HG03460 (cell line): Measurements from ENCODE around the gene MICAL3.

Experiments used
- ATAC-seq: cut with Tn5 transposase; IDR thresholded peaks from one replicate; pipeline ENCODE4 v1.9.1; 2021; ENCODE audit not compliant: unreplicated experiment

MICAL3 gene

DNA sequence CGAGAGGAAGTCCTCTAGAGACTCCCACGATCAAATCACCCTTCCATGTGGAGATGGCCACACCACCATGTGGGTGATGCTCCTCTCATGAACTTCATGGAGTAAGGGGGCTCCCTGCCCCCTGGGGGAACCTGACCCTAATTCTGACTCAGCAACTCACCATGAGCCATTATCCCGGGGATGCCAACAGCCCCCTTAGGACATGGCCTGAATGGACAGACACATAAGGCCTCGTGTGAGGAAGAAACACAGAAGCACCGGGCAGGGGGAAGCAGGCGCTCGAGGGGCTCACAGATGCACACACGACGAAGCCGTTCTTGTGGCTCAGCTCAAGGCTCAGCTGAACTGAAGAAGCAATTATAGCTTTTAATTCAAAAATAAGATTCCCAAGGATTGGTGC is 150.6 kb downstream of the MICAL3 start:
- no peak for ATAC-seq

DNA sequence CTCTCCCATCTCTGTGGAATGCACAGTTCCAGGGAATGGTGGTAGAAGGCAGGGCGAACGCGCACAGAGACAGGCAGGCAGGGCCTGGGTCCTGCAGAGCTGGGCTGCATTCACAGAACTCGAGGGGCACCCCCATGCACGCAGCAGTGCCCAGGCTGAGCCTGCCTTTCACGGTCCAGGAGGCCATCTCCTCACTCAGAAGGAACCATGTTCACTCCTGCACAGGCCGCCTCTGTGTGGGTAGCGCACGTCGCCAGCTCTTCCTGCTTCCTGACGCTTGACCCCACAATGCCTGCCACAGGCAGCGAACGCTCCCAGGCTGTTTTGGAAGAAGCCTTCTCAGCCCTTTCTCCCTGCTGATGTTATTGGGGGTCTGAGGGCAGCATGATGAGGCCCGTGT is 151.2 kb downstream of the MICAL3 start:
- ATAC-seq: no peak

DNA sequence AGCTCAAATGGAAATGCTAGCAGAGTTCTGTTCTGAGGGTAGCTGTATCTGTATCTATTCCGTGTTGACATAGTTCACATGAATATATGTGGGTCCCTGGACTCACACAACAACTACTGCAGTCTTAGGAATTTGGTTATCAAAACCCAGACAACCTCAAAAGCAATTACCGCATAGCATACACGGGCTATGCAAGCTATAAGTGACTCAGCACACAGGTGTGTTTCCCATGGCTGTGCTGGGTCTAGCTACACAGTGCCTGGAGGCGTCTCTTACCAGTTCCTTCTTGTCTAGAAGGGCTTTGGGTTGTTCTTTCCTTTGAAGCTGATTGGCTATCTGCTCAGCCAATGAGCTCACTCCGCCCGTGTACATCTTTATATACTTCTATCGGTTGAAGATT is 151.9 kb downstream of the MICAL3 start:
- ATAC-seq: no peak

DNA sequence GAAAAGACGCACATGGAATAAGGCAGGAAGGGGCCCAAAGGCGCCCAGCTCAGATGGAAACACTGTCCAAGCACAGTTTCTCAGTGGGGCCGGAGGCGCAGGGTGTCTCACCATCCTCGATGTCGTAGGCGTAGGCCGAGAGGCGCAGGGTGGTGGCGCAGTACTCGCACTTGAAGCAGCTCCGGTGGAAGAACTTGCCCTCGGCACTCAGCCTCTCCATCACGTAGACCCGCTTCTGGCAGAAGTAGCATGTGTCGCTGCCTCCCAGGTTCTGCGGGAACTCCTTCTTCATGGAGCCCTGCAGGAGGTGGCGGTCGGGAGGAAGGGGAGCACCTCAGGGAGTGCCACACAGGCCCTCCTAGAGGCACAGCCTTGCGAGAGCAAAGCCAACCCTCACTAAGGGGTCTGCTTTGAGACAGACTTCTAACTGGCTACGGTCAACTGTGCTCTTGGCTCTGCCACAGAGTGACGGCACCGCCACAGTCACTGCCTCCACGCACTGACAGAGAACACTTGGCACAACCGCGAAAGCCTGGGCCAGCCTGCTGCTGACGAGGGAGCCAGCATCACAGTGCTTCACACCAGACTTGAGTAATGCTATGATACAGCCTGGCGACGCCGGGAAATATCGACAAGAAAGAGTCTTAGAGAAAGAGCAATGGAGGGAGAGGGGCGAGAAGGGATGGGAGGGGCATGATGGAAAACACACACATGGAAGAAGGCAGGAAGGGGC is 152.5 kb downstream of the MICAL3 start:
- no peak for ATAC-seq

DNA sequence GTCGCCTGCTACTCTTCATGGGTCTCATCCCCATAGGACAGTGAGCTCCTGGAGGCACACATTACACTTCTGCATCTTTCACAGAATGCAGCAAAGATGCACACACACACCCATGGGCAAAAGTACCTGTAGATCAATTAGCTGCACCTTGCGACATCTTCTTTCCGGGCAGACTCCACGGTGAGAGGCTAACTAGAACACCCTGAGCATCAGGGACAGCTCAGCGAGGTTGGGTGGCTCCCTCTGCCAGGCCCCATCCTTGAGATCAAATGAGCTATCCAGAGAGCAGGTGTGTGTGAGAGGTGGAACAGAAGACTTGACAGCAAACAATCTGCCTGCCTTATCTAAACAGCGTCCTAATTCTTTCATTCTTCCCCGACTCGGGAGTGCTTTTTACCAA is 154.0 kb downstream of the MICAL3 start:
- ATAC-seq: no peak

DNA sequence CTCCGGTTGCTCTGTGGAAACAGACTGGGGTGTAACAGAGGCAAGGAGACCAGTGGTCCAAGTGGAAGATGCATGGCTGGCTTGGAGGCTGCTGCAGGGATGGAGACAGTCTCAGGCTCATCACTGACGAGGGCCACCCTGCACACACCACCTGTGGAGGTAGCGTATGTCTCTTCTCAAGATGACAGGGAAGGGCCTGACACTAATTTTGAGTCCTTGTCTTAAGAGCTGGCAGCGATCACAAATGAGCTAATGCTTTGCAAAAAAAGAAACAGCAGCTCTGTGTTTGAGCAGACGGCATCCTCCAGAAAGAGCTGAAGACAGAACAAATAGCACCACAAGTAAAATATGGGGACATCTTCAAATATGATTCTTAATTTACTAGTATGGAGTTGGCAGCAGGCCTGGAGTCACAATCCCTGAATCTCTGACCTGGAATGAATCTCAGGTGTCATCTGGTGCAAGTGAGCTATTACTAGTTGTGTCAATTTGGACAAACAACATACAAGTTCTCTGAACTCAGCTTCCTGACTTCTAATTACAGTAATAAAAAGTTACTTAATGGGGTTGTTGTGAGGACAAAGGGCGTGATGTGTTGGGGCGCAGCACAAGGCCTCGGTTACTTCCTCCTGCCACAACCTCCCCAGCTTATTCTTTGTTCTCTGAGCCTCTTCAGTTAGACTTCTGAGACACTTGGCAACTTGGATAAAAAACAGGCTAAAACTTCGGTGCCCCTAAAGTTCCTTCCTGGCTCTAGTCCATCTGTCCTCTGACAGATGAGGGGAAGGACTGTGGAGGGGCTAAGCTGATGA is 154.9 kb downstream of the MICAL3 start:
- no peak for ATAC-seq

DNA sequence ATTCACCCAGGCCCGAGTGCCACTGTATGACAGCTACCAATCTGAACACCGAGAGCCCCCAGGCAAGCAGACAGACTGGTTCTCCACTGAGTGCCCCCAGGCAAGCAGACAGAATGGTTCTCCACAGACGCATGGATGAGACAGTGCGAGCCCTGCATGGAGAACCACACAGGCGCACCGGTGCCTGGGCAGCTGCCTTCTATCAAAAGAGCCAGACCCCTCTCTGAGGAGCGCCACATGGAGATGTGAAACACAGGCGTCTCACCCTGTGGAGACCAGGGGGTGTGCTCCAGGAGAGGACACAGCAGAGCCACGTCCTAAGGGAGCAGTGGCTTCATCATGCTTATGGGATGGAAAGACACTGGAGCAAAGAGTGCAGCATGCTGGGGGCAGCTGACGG is 155.6 kb downstream of the MICAL3 start:
- no peak for ATAC-seq

DNA sequence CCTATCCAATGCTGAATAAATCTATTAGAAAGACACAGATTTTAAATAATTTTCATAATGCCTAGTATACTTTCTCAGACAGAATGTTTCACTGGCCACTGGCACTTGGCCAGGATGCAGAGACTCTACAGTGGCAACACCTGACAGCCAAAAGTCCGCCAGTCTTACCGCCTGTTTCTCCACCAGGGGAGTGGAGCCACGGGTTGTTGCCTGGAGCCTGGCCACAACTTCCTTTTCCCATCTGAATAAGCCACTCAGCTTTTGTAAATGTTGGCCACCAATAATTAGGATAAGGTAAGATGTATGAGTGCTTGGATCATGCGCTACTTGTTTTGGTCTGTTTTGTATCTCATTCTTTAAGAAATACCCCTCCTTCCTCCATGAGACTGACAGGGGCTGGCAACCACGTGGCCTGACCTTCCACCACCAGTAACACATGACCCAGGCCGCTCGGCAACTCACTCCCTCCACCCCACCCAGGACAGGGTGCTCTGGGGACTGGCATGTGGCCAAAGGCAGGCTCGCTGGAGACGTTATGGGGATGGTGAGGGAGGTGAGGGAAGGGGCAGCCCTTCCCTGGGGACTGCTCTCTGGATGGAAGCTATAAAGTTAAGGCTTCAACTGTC is 157.1 kb downstream of the MICAL3 start:
- ATAC-seq: no peak

DNA sequence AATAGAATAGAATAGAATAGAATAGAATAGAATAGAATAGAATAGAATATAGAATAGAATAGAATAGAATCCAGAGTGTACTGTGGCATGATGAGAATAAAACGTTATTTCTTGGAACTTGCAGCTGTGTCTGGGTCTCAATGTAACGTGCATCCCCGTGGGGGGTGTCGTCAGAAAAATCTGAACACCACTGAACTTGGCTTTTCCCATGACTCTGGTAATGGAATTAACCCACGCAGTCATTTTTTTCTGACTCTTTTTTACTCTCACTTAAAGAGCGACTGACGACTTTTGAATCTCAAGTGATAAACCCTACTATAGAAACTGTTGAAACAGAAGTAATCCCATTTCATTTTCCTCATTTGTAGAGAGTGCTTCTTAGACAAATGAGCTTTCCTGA is 157.7 kb downstream of the MICAL3 start:
- ATAC-seq: no peak

DNA sequence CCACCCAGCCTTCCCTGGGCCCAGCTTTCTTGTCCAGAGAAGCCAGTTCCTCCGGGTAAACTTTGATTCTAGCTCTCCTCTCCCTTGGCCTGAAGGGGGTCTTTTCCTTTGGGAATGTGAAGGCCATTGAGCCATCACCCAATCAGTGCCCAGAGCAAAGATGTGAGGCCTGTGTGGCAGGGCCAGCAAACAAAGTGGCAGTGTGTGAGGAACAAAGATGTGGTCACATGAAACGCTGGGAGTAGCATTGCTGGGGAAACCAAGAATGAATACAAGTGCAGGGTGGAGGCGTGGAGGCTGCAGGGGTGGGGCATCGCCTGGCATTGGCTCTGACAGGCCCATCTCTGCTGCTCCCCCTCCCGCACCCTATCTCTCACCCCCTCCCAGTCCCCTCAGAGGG is 158.2 kb downstream of the MICAL3 start:
- no peak for ATAC-seq

DNA sequence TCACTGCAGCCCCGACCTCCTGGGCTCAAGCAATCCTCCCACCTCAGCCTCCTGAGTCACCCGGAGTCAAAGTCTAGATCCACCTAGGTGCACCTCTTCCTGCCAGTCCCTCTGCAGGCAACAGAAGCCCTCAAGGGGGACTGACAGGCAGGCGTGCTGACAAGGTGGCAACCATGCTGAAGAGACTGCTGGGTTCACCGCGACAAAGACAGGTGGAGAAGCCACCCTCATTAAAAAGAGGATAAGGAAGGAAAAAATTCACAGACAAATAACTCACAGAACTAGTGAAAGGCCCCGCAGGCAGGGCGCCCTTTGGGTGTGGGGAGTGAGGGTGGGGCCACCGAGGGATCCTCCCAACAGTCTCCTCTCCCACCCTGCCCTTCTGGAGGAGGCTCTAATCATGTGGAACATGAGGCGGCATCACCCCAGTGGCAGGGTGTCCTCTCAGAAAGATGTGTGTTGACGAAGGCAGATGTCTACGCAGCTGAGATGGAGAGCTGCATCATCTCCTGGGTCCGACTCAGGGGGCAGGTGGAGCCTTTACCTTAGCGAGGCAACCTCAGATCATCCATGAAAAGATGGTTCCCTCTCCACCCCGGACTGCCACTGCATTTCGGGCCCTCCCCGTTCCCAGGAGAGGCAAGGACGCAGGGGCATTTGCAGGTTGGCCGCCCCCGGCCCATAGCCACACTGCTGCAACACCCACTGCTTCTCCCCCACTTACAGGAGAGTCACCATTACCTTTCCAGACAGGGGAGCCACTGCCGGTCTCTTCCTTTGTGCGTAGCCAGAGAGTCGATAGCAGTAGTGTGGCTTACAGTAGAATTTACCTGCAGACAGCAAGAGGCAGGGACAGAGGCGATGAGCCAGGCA is 158.9 kb downstream of the MICAL3 start:
- ATAC-seq: no peak

DNA sequence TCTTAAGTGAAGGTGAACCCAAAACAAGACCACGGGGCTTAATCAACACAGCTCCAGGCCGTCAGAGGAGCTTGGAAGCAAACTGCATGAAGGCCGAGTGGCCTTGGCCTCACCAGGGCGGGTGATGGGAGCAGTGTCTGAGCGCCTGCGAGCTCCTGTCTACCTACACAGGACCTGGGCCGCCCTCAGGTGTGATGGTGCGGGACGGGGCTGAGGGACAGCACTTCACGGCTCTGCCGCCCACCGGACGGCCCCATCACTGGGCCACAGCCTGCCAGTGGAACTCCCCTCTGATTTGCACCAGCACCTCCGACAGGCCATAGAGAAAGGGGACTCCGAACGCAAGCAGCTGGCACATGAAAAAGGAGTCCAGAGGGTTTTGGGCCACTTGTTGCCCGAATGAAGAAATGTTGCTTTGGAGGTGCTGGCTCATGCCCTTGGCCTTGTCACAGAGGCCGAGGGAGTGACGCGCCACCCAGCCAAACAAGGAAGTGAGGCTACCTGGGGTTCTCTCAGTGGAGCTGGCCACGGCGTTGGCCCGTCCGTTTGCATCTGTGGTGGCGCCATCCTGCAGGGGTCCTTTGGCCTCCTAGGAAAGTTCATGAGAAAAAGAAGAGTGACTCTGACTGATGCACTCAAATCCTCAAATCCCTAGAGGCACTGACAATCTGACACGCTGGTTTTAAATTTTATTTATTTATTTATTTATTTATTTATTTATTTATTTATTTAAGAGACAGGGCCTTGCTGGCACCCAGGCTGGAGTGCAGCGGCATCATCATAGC is 159.8 kb downstream of the MICAL3 start:
- no peak for ATAC-seq

DNA sequence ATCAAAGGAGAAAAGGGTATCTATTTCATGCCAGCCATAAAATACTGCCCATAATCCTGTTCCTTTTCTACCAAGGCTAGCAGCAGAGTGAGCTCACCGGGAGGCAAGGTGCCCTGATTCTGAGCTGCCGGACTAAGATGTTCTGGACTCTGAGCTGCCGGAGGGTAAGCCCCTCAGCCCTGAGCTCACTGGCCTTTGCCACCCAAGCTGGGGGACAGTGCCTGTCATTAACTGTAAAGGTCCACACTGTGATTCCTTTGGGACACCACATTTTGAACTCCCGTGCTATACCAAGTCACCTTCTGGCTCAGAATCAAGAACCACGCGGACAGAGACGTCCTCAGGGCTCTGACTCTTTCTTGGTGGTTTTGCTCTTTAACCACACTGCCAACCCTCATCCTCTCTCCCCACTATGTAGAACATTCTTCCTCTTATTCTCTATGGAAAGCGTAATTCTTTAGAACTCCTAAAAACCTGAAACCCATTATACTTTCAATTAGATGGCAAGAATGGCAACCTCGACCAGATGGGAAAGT is 161.6 kb downstream of the MICAL3 start:
- ATAC-seq: no peak

DNA sequence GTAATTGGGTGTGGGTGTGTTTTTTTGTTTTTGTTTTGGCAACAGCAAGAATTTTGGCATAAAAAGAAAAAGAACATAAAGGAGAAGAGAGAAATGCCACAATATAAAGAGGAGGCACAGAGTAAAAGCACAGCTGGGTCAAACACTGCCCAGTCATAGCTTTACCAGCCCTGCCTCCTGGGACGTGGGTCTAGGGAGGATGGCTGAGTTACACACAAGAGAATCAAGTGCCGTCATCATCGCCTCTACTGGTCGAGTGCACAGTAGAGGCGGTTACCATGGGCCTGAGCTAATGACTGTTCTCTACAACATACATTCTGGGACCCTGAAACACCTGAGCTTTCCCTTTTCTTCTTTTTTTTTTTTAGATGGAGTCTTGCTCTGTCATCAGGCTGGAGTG is 162.5 kb downstream of the MICAL3 start:
- no peak for ATAC-seq

DNA sequence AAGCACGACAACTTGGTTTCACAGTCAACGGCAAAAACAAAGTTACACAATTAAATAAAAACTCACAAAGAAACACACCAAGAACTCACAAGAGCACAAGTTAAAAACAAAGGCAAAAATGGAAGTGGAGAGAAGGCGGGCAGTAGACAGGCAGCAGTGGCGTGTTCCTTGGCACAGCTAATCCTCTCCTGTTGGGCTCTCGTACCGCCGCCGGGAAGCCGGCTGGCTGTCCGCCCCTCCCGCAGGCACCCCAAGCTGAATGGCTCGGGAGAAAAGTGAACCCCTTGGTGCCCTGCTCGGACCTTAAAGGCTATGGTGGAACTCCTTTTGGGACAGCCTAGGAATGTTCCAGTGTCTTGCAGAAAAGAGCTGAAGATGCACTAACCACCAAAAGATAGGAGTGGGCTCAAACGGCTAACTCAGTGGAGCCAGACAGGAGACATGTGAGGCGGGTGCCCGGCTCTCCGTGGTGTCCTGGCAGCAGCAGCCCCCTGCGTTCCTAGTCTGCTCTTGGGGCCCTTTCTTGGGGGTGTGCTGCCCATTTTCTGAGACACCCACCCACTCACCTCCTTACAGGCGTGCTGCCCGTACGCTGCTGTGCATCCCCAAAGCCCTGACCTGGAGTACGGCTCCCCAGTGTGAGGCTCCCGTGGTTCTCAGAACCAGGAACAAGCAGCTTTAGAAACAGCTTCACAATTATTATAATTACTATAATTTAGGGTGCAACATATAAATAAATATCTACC is 164.0 kb downstream of the MICAL3 start:
- ATAC-seq: no peak

DNA sequence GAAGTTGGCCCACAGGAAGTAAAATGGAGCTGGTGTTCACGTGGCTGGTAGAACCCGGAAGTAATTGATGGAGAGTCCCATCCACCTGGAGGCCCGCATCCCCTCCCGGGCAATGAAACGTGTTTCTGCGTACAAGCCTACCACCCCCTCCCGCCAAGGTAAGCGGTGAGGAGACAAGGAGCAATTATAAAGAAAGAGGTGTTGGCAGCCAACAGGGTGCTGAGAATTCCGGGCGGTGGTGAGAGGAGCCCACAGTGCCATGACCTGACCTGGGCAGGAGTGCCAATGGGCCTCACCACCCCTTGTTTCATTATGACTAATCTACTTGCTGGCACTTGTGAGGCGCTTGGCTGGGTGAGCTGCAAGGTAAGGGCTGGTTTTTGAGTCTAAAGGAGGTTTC is 166.3 kb downstream of the MICAL3 start:
- ATAC-seq: no peak

DNA sequence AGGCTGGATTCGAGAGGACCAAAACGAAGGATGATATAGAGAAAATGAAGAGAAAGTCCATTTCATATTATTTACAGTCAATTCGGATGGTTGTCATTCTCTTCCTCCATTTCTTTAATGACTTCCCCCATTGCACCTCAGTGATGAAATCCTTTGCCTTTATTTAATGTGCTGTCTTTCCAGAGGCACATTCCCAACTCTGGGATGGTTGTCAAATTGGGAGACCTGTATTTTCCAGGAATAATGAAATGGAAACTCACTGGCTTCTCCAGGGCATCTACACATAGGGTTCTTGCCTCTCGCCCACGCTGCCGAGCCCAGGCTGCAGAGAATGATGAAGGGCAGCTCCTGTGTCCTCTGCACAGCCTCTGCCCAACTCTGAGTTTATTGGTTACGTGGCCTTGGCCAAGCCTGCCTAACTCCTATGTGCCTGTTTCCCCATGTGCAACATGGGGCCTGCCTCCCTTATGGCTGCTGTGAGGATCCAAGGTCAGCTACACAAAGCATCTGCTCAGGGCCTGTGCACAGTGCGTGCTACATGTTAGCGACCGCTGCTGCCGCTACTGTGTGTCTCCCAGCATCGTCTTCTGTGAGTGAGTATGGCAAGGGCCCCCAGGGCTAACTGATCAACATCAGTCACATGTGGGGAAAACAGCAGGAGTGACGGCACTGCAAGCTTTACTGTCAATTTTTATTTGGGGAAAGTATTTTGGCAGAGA is 168.6 kb downstream of the MICAL3 start:
- ATAC-seq: no peak

DNA sequence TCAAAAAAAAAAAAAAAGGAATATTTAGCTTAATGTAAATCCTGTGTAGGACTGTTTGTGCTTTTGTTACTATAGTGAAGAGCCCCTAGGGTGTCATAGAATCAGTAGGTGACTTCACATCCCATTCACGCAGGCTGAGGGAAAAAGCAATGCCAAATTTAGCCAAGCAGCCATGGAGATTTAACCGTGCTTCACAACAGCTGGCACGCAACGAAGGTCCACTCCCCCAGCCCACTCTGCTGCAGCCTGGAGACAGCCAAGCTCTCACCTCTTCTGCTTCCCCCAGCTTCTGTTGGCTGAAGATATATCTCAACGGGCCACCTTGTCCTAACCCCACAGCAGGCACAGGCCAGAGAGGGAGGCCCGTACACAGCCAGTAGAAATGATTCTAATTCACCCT is 171.3 kb downstream of the MICAL3 start:
- no peak for ATAC-seq

DNA sequence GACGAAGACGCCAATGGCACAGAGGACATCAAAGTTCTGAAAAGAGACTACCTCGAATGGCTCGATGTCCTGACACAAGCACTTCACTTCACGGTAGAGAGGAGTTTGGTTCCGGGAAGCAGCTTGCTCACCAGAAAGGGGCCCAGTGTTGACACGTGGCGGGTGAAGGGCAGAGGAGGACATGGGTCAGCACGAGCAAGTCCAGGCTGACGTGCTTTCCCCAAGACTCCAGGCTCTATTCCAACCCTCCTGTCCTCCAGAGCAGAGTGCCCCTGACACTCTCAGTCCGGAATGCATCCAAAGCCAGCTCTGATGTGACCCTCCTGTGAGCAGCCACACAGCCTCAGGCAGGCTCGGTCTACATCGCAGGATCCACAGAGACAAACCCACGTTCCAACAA is 172.6 kb downstream of the MICAL3 start:
- no peak for ATAC-seq
